SK-N-SH (cell line): ENCODE data around the gene SEC14L1. TPM values are rescaled to one million over a fixed set of nuclear protein-coding genes. Genes with fewer than 3 reads are reported as not detected.

Source experiments
- CTCF ChIA-PET: fragments of 300-600, 350-600 bp; formaldehyde crosslinking; extraction: SDS; loops from one replicate; lab custom pipeline; 2021; lab: Yijun Ruan, JAX
- POLR2A ChIA-PET: fragments of 350-600 bp; sonication (Branson Sonifier 250); formaldehyde crosslinking; extraction: SDS; loops from one replicate; lab custom pipeline; 2020; ENCODE audit warnings: antibody characterized with exemption, inconsistent platforms; lab: Yijun Ruan, JAX
- DNase-seq: peaks from one replicate; pipeline ENCODE4 v3.0.0; 2012
- H2AFZ ChIP-seq: fragments of 200-600 bp; sonication (generic); 2 replicates; pipeline ENCODE4 v1.8.1; 2016; ENCODE audit warnings: antibody characterized with exemption, mild to moderate bottlenecking, low read depth
- H3F3A ChIP-seq: fragments of 200-600 bp; sonication (generic); replicated peaks from 2 replicates; pipeline ENCODE3; 2016; ENCODE audit warnings: antibody characterized with exemption, mild to moderate bottlenecking; ENCODE audit not compliant: insufficient read depth
- H3K27ac ChIP-seq, 2 experiments: fragments of 200-500 bp in 1 of 2; fragments of 200-600 bp in 1 of 2; sonication (Bioruptor generic) in 1 of 2; sonication (generic), shearing (Covaris generic) in 1 of 2; 2 replicates each; pipeline versions ENCODE4 v1.5.1 to v1.6.1; 2014 to 2016; ENCODE audit warnings: low read depth in 2 of 2, inconsistent platforms in 1 of 2, low read length in 1 of 2, mild to moderate bottlenecking in 1 of 2, mixed read lengths in 1 of 2
- H3K27me3 ChIP-seq: fragments of 200-600 bp; sonication (generic), shearing (Covaris generic); 2 replicates; pipeline ENCODE4 v1.6.1; 2016; ENCODE audit warnings: mixed run types; ENCODE audit not compliant: insufficient read depth
- H3K36me3 ChIP-seq, 2 experiments: fragments of 200-500 bp in 1 of 2; fragments of 200-600 bp in 1 of 2; sonication (Bioruptor generic) in 1 of 2; sonication (generic) in 1 of 2; replicated peaks in 1 of 2; 2 replicates each; pipeline versions ENCODE3 to v1.5.1; 2014 to 2016; ENCODE audit warnings: low read length in 1 of 2, mild to moderate bottlenecking in 1 of 2; ENCODE audit not compliant: insufficient read depth in 2 of 2, control insufficient read depth in 1 of 2
- H3K4me1 ChIP-seq, 2 experiments: fragments of 200-500 bp in 1 of 2; fragments of 200-600 bp in 1 of 2; sonication (Bioruptor generic) in 1 of 2; sonication (generic), shearing (Covaris generic) in 1 of 2; 2 replicates each; pipeline versions ENCODE4 v1.5.1 to v1.6.1; 2014 to 2016; ENCODE audit warnings: low read depth in 1 of 2, low read length in 1 of 2, mixed run types in 1 of 2; ENCODE audit not compliant: insufficient read depth in 2 of 2, control insufficient read depth in 1 of 2
- H3K4me2 ChIP-seq: fragments of 200-600 bp; sonication (generic), shearing (Covaris generic); 2 replicates; pipeline ENCODE4 v1.6.1; 2017; ENCODE audit warnings: mixed run types
- H3K4me3 ChIP-seq, 2 experiments: fragments of 200-500 bp in 1 of 2; fragments of 200-600 bp in 1 of 2; sonication (Bioruptor generic) in 1 of 2; sonication (generic), shearing (Covaris generic) in 1 of 2; 2 replicates each; pipeline versions ENCODE4 v1.5.1 to v1.8.1; 2014 to 2016; ENCODE audit warnings: low read depth in 2 of 2, inconsistent platforms in 1 of 2, low read length in 1 of 2, mild to moderate bottlenecking in 1 of 2, mixed read lengths in 1 of 2, moderate library complexity in 1 of 2
- H3K79me2 ChIP-seq: fragments of 200-600 bp; sonication (generic); 2 replicates; pipeline ENCODE4 v1.8.1; 2017; ENCODE audit warnings: mild to moderate bottlenecking; ENCODE audit not compliant: insufficient read depth
- H3K9ac ChIP-seq: fragments of 200-600 bp; sonication (generic); 2 replicates; pipeline ENCODE4 v1.6.1; 2017; ENCODE audit warnings: mixed run types
- H3K9me2 ChIP-seq: fragments of 200-600 bp; sonication (generic); 2 replicates; pipeline ENCODE4 v1.6.1; 2017; ENCODE audit warnings: mixed run types
- H3K9me3 ChIP-seq: fragments of 200-600 bp; sonication (generic); 2 replicates; pipeline ENCODE4 v1.6.1; 2017; ENCODE audit warnings: mixed run types, mild to moderate bottlenecking, moderate library complexity
- H4K20me1 ChIP-seq: fragments of 200-600 bp; sonication (generic); 2 replicates; pipeline ENCODE4 v1.6.1; 2017; ENCODE audit warnings: mild to moderate bottlenecking, mixed run types; ENCODE audit not compliant: insufficient read depth
- CHD2 ChIP-seq: fragments of 150-350 bp; IDR thresholded peaks from 2 replicates; pipeline ENCODE4 v1.6.1; 2018; ENCODE audit warnings: low read length; ENCODE audit not compliant: partially characterized antibody
- ELF1 ChIP-seq: IDR thresholded peaks from 2 replicates; pipeline ENCODE4 v1.4.0; 2012
- FOSL2 ChIP-seq: IDR thresholded peaks from 2 replicates; pipeline ENCODE4 v1.4.0; 2012; ENCODE audit warnings: low read depth, mild to moderate bottlenecking, moderate library complexity, borderline replicate concordance
- FOXJ3 ChIP-seq: sonication (generic); formaldehyde crosslinking; IDR thresholded peaks from 2 replicates; pipeline ENCODE4 v1.5.1; 2020; ENCODE audit warnings: mild to moderate bottlenecking, missing genetic modification reagents
- JUND ChIP-seq: IDR thresholded peaks from 2 replicates; pipeline ENCODE4 v1.4.0; 2012
- NFIC ChIP-seq: IDR thresholded peaks from 2 replicates; pipeline ENCODE4 v1.4.0; 2012; ENCODE audit warnings: borderline replicate concordance
- NRF1 ChIP-seq: IDR thresholded peaks from 2 replicates; pipeline ENCODE4 v1.6.1; 2012; ENCODE audit warnings: low read depth, mild to moderate bottlenecking, low read length
- POLR2AphosphoS5 ChIP-seq: IDR thresholded peaks from 2 replicates; pipeline ENCODE4 v1.6.1; 2012; ENCODE audit warnings: low read depth, low read length
- RAD21 ChIP-seq: IDR thresholded peaks from 2 replicates; pipeline ENCODE4 v1.6.1; 2012; ENCODE audit warnings: mild to moderate bottlenecking, low read length
- RCOR1 ChIP-seq: fragments of 150-350 bp; IDR thresholded peaks from 2 replicates; pipeline ENCODE4 v1.6.1; 2017; ENCODE audit warnings: antibody characterized with exemption, low read length
- RFX5 ChIP-seq: IDR thresholded peaks from 2 replicates; pipeline ENCODE4 v1.6.1; 2012; ENCODE audit warnings: mild to moderate bottlenecking, improper control_type of control experiment, low read length
- RXRA ChIP-seq: IDR thresholded peaks from 2 replicates; pipeline ENCODE4 v1.4.0; 2012; ENCODE audit warnings: low read depth, mild to moderate bottlenecking, borderline replicate concordance
- SIN3A ChIP-seq: IDR thresholded peaks from 2 replicates; pipeline ENCODE4 v1.6.1; 2012; ENCODE audit warnings: low read depth, mild to moderate bottlenecking, low read length, moderate library complexity, borderline replicate concordance
- SMC3 ChIP-seq: IDR thresholded peaks from 2 replicates; pipeline ENCODE4 v1.6.1; 2012; ENCODE audit warnings: low read depth, low read length, improper control_type of control experiment
- TEAD4 ChIP-seq: IDR thresholded peaks from 2 replicates; pipeline ENCODE4 v1.4.0; 2012; ENCODE audit warnings: mild to moderate bottlenecking, borderline replicate concordance; ENCODE audit not compliant: insufficient read depth
- WGBS: methylation state at CpG from one replicate; pipeline ENCODE4 v1.1.6; 2017; ENCODE audit warnings: low lambda C conversion rate; 5-methylcytosine and 5-hydroxymethylcytosine counted together
- polyA plus RNA-seq, 3 experiments: library from polyadenylated mRNA; depleted of rRNA; stranded (reverse); fragments of >200 nt; gene quantifications; 2 replicates each; pipeline ENCODE4 v1.2.3, GENCODE V29; 2012
- TF ChIP-seq, protein P1 (sequence below): IDR thresholded peaks from 2 replicates; pipeline ENCODE4; 2012
- TF ChIP-seq, protein P2 (sequence below): IDR thresholded peaks from 2 replicates; pipeline ENCODE4 v1.4.0; 2012; ENCODE audit warnings: low read depth, borderline replicate concordance
- TF ChIP-seq, protein P3 (sequence below): fragments of 150-350 bp; IDR thresholded peaks from 2 replicates; pipeline ENCODE4 v1.6.1; 2016; ENCODE audit warnings: mild to moderate bottlenecking, low read depth, low read length
- TF ChIP-seq, protein P4 (sequence below): IDR thresholded peaks from 2 replicates; pipeline ENCODE4 v1.4.0; 2012; ENCODE audit warnings: low read depth
- TF ChIP-seq, protein P5 (sequence below): IDR thresholded peaks from 2 replicates; pipeline ENCODE4 v1.6.1; 2012; ENCODE audit warnings: mild to moderate bottlenecking, low read depth, low read length, moderate library complexity

Gene SEC14L1
- polyA plus RNA-seq, 1 of the 3 experiments (the other 2 are of a cell fraction): 62.4 TPM

DNA sequence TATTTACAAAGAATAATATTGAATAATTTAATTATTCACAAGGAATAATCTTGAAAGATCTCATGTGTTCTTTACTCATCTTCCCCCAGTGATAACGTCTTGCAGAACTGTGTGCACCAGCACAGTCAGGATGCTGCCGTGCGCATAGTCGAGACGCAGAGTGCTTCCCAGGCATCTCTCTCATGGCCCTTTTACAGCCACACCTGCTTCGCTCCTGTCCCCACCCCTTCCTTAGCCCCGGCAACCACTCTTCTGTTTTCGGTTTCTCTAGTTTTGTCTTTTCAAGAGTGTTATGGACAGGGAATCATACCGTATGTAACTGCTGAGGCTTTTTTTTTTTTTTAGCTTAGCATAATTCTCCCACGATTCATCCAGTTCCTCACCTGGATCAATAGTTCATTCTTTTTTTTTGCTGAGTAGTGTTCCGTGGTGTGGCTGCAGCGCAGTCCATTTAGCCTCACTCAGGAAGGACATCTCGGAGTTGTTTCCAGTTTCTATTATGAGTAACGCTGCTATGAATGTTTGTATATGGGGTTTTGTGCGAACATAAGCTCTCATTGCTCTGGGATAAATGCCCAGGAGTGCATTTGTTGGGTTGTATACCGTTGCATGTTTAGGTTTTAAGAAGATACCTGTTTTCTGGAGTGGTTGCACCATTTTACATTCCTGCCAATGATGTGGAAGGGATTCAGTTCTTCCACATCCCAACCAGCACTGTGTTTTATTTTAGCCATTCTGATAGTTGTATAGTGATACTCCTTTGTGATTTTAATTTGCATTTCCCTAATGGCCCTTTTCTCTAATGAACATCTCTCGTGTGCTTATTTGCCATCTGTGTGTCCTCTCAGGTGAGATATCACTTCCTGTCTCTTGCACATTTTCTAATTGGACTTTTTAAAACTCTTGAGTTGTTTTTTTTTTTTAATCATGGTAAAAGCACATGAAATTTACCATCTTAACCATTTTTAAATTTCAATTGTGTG is 47.6 kb downstream of the SEC14L1 start:
- peaks cover 25 to 26% of the 10 kb centered on the region in 2 experiments for H3K36me3 ChIP-seq
- 88% methylated on average over 17 of the region's 17 CpGs for WGBS
- no peak for TF ChIP-seq NRF1
- no peak for TF ChIP-seq ELF1
- TF ChIP-seq POLR2AphosphoS5: no peak
- TF ChIP-seq, protein P1, sequence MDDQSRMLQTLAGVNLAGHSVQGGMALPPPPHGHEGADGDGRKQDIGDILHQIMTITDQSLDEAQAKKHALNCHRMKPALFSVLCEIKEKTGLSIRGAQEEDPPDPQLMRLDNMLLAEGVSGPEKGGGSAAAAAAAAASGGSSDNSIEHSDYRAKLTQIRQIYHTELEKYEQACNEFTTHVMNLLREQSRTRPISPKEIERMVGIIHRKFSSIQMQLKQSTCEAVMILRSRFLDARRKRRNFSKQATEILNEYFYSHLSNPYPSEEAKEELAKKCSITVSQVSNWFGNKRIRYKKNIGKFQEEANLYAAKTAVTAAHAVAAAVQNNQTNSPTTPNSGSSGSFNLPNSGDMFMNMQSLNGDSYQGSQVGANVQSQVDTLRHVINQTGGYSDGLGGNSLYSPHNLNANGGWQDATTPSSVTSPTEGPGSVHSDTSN: no peak
- no peak for TF ChIP-seq TEAD4
- no peak for TF ChIP-seq RXRA
- TF ChIP-seq SIN3A: no peak
- TF ChIP-seq RAD21: no peak
- TF ChIP-seq FOXJ3 (CRISPR knock-in tag): no peak
- TF ChIP-seq, protein P2, sequence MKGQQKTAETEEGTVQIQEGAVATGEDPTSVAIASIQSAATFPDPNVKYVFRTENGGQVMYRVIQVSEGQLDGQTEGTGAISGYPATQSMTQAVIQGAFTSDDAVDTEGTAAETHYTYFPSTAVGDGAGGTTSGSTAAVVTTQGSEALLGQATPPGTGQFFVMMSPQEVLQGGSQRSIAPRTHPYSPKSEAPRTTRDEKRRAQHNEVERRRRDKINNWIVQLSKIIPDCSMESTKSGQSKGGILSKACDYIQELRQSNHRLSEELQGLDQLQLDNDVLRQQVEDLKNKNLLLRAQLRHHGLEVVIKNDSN: no peak
- TF ChIP-seq RCOR1: no peak
- no peak for TF ChIP-seq FOSL2
- no peak for TF ChIP-seq RFX5
- no peak for TF ChIP-seq NFIC
- TF ChIP-seq, protein P3, sequence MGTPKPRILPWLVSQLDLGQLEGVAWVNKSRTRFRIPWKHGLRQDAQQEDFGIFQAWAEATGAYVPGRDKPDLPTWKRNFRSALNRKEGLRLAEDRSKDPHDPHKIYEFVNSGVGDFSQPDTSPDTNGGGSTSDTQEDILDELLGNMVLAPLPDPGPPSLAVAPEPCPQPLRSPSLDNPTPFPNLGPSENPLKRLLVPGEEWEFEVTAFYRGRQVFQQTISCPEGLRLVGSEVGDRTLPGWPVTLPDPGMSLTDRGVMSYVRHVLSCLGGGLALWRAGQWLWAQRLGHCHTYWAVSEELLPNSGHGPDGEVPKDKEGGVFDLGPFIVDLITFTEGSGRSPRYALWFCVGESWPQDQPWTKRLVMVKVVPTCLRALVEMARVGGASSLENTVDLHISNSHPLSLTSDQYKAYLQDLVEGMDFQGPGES: no peak
- TF ChIP-seq SMC3: no peak
- no peak for TF ChIP-seq JUND
- TF ChIP-seq, protein P4, sequence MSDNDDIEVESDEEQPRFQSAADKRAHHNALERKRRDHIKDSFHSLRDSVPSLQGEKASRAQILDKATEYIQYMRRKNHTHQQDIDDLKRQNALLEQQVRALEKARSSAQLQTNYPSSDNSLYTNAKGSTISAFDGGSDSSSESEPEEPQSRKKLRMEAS: no peak
- TF ChIP-seq, protein P5, sequence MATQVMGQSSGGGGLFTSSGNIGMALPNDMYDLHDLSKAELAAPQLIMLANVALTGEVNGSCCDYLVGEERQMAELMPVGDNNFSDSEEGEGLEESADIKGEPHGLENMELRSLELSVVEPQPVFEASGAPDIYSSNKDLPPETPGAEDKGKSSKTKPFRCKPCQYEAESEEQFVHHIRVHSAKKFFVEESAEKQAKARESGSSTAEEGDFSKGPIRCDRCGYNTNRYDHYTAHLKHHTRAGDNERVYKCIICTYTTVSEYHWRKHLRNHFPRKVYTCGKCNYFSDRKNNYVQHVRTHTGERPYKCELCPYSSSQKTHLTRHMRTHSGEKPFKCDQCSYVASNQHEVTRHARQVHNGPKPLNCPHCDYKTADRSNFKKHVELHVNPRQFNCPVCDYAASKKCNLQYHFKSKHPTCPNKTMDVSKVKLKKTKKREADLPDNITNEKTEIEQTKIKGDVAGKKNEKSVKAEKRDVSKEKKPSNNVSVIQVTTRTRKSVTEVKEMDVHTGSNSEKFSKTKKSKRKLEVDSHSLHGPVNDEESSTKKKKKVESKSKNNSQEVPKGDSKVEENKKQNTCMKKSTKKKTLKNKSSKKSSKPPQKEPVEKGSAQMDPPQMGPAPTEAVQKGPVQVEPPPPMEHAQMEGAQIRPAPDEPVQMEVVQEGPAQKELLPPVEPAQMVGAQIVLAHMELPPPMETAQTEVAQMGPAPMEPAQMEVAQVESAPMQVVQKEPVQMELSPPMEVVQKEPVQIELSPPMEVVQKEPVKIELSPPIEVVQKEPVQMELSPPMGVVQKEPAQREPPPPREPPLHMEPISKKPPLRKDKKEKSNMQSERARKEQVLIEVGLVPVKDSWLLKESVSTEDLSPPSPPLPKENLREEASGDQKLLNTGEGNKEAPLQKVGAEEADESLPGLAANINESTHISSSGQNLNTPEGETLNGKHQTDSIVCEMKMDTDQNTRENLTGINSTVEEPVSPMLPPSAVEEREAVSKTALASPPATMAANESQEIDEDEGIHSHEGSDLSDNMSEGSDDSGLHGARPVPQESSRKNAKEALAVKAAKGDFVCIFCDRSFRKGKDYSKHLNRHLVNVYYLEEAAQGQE: no peak
- no peak for TF ChIP-seq CHD2
- no peaks in the 10 kb centered on the region for H3K27me3 ChIP-seq
- H3K4me3 ChIP-seq: no peak overlapping the region
- H3K9ac ChIP-seq: no peak overlapping the region
- DNase-seq: no peak
- H3K4me2 ChIP-seq: no peak overlapping the region
- H3K9me3 ChIP-seq: no peaks in the 10 kb centered on the region
- CTCF ChIA-PET: no interaction called here
- no peak overlapping the region for H3K27ac ChIP-seq
- H4K20me1 ChIP-seq: peaks cover 66% of the 10 kb centered on the region
- peaks cover under 1% of the 10 kb centered on the region for H3F3A ChIP-seq
- POLR2A ChIA-PET: no interaction called here
- H2AFZ ChIP-seq: no peak overlapping the region
- peaks cover 18 to 25% of the 10 kb centered on the region in 2 experiments; a peak in 3 of 4 replicates for H3K4me1 ChIP-seq
- no peaks in the 10 kb centered on the region for H3K9me2 ChIP-seq
- peaks cover 99% of the 10 kb centered on the region for H3K79me2 ChIP-seq
